Coronary artery (tissue), 2 donors: ENCODE results near the gene GABBR2.
"Not testable (repeated sequence)": the region's sequence is repeated elsewhere in the genome, so short reads cannot be mapped to it uniquely, and the experiment has no call there.

ENCODE experiments used
- DNase-seq: peaks from one replicate; pipeline ENCODE4 v3.0.0-alpha.2; 2017; ENCODE audit warnings: low spot score
- H3K27ac ChIP-seq, 2 donors: fragments of 200-600 bp; sonication (generic); one replicate each; pipeline ENCODE4 v1.5.1; 2016 to 2019
- H3K4me3 ChIP-seq: fragments of 200-600 bp; sonication (generic); 2 replicates; pipeline ENCODE4 v1.5.1; 2016; ENCODE audit warnings: mild to moderate bottlenecking, moderate library complexity
- TF ChIP-seq, protein P1 (sequence below): fragments of 200-600 bp; sonication (generic); IDR thresholded peaks from one replicate; pipeline ENCODE4 v1.5.1; 2019; ENCODE audit warnings: antibody characterized with exemption

The GABBR2 gene

DNA sequence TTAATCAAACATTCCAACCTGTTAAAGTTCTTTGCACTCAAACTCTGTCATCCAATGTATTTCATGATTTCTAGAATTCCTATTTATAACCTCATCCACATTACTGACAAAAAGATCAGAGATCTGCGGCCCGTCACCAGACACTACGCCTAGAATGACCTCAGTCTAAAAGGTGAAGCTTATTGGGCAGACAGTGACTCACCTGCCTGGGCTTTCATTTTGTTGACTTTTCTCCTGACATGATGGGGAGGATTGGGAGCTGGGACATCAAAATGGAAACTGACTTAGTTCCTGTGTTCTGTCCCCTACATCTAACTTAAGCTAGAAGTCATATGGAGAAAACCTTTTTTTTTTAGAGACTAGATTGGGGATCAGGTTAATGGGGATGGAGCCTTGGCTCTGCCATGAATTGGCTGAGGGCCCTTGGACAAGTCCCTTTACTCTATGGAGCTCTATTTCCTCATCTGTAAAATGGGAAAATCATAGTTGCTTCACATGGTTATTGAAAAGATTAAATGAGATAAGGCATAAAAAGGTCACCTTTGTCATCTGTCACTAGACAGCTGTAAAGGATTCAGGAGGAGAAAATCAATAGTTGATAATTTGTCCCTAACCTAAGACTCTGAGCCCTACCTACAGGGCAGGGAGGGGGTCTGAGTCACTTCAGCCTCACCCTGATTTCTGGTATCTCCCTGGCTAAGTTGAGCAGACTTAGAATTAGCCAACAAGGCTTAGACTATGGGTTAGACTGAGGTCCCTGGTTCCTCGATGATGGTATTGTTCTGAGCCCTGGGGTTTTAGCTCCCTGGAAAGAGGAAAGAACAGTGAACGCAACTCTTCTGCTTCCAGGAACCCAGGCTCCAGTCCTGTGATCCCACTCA is 228.5 kb downstream of the GABBR2 start:
- TF ChIP-seq, protein P1, sequence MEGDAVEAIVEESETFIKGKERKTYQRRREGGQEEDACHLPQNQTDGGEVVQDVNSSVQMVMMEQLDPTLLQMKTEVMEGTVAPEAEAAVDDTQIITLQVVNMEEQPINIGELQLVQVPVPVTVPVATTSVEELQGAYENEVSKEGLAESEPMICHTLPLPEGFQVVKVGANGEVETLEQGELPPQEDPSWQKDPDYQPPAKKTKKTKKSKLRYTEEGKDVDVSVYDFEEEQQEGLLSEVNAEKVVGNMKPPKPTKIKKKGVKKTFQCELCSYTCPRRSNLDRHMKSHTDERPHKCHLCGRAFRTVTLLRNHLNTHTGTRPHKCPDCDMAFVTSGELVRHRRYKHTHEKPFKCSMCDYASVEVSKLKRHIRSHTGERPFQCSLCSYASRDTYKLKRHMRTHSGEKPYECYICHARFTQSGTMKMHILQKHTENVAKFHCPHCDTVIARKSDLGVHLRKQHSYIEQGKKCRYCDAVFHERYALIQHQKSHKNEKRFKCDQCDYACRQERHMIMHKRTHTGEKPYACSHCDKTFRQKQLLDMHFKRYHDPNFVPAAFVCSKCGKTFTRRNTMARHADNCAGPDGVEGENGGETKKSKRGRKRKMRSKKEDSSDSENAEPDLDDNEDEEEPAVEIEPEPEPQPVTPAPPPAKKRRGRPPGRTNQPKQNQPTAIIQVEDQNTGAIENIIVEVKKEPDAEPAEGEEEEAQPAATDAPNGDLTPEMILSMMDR: no peak
- no peak overlapping the region for H3K27ac ChIP-seq
- no peak for DNase-seq
- H3K4me3 ChIP-seq: no peak overlapping the region

DNA sequence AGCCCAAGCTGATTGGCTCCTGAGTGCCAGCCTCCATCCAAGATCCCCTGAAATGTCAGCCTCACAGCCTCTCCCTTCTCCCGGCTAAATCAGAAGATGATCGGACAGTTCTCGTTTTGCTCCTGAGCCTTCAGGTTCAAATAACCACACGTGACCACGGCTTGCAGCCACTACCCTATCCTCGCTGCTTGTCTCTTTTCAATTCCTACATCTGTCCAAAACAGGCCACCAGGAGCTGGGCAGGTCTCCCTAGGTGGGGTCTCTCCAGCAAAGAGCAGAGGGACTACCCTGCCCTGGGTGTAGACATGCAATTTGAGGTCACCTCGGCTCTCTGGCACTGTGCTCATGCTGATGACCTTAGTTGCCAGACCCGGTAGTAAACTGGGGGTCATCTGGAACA is 229.3 kb downstream of the GABBR2 start:
- DNase-seq: no peak
- TF ChIP-seq, protein P1: no peak
- no peak overlapping the region for H3K27ac ChIP-seq
- H3K4me3 ChIP-seq: no peak overlapping the region

DNA sequence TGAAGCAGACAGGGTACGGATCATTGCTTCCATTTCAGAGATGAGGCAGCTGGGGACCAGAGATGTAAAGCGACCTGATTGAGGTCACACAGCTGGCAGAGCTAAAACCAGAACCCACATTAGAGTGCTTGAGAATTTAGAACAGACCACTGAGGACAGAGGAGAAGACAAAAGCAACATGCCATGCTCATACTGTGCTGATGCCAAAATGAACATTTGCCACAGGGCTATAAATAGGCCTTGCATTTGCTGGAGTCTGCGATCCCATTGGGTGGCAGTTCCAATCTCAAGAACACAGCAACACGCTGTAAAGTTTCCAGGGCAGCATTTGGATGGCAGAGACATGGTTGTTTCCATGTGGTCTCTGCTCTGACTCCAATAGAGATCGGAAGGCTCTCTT is 230.9 kb downstream of the GABBR2 start:
- Histone ChIP-seq H3K4me3 (no peak overlapping the region), H3K27ac (no peak overlapping the region)
- TF ChIP-seq, protein P1: no peak
- no peak for DNase-seq

DNA sequence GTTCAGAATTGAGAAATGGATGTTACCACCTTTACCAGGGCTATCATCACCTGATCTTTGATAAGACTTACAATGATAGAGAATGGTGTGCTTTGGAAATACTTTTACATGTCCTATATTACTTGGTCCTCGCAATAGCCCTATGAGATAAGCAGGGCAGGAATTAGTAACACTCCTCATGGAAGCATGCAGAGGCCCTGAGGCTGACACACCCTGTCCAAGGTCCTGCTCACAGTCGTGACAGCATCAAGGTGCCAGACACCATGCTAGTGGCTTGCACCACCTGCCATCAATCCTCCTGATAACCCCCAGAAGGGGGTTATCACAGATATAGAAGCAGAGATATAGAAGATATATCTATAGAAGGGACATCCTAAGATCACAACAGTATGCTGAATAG is 236.5 kb downstream of the GABBR2 start:
- TF ChIP-seq, protein P1: no peak
- DNase-seq: no peak
- H3K4me3 ChIP-seq: no peak overlapping the region
- no peak overlapping the region for H3K27ac ChIP-seq

DNA sequence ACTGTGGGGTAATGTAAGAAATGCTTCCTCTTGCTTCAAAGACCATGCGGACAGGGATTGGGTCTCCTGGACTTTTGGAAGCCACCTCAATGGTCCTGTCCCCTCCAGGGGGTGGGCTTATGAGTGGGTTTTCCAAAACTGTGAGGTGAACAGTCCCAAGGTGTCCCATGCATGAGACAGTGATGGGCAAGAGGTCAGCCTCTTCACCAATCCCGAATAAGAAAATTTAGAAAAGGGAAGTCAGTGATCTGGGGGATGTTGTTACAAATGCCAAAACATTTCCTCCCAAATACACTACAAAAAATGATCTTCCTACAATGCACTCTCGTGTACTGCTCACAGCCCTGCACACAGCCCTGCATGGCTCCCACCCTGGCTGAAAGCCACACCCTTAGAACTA is 237.6 kb downstream of the GABBR2 start:
- Histone ChIP-seq H3K4me3 (no peak overlapping the region), H3K27ac (no peak overlapping the region)
- TF ChIP-seq, protein P1: no peak
- DNase-seq: no peak

DNA sequence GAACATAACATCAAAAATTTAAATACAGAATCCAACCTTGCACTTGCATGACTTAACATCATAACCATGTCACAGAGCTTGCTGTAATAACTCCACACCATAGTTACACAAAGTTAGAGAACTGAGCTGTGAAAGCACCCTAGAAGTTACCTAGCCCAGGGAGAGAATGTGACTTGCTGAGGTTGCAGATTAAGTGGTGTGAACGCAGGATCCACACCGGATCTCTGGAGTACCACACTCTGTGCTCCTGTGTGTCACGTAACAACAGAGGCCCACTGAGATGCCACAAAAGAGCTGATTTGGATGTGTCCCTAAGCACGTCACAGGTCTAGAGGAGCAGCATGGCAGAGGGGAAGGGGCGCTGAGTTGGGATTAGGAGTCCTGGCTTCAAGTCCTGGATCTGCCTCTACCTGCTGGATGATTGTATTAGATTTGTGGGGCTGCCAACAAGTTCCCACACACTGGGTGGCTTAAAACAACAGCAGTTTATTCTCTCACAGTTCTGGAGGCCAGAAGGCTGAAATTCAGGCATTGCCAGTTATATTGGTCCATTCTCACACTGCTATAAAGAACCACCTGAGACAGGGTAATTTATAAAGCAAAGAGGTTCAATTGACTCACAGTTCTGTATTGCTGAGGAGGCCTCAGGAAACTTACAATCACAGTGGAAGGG is 240.0 kb downstream of the GABBR2 start:
- no peak for DNase-seq
- Histone ChIP-seq H3K27ac (no peak overlapping the region), H3K4me3 (no peak overlapping the region)
- TF ChIP-seq, protein P1: no peak

DNA sequence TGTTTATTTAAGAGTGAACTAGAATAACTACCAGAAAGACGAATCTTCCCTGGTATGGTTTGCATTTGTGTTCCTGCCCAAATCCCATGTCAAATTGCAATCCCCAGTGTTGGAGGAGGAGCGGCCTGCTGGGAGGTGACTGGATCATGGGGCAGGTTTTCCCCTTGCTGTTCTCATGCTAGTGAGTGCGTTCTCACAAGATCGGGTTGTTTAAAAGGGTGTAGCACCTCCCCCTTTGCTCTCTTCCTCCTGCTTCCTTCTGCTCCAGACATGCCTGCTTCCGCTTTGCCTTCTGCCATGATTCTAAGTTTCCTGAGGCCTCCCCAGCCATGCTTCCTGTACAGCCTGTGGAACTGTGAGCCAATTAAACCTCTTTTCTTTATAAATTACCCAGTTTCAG is 242.9 kb downstream of the GABBR2 start:
- H3K4me3 ChIP-seq: no peak overlapping the region
- no peak for DNase-seq
- TF ChIP-seq, protein P1: no peak

DNA sequence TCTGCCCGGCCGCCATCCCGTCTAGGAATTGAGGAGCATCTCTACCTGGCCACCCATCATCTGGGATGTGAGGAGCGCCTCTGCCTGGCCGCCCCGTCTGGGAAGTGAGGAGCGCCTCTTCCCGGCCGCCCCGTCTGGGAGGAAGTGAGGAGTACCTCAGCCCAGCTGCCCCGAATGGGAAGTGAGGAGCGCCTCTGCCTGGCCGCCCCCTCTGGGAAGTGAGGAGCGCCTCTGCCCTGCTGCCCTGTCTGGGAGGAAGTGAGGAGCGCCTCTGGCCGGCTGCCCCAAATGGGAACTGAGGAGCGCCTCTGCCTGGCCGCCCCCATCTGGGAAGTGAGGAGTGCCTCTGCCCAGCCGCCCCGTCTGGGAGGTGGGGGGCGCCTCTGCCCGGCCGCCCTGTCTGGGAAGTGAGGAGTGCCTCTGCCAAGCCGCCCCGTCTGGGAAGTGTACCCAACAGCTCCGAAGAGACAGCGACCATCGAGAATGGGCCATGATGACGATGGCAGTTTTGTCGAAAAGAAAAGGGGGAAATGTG is 244.5 kb downstream of the GABBR2 start:
- not testable (repeated sequence) for H3K4me3 ChIP-seq, H3K27ac ChIP-seq
- DNase-seq: peak; percentile 52

More for the DNA sequence above, 242.9 kb downstream of the GABBR2 start:
- no peak overlapping the region for H3K27ac ChIP-seq
